ENCODE data around the gene RNF103. TPM values are rescaled to one million over a fixed set of nuclear protein-coding genes. Genes with fewer than 3 reads are reported as not detected.

Gene RNF103
- total RNA-seq, 2 donors from 2014 or later: 11.9 to 17.9 TPM

DNA sequence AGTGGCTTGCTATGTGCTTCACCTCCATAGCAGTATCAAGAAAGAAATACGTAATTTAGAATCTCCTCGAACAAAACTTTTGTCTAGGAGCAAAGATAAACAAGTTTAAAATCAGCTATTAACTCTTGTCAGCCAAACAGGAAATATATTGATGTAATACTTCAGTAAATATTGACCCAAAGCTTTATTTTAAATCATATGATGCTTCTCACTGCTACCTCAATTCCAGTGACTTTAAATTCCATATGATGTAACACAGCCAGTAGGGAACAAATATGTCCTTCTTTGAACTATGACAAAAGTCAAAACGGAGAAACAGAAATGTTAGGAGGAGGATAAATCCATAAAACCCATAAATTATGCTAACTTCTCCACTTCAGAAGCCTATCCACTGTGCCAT, 7.2 kb downstream of the RNF103 start:
- Mint-ChIP-seq H3K9me3 (no peaks in the 10 kb centered on the region), H3K4me1 (peaks cover 9% of the 10 kb centered on the region), H3K27ac (no peak overlapping the region), H3K4me3 (no peak overlapping the region), H3K36me3 (ENCODE audit: low read depth) (peaks cover 47% of the 10 kb centered on the region), H3K27me3 (ENCODE audit: insufficient read depth) (no peaks in the 10 kb centered on the region)
- DNase-seq: no peak
- peaks cover 41% of the 10 kb centered on the region for H3K36me3 ChIP-seq (ENCODE audit: control insufficient read depth, insufficient read depth, low read length)
- 90% methylated on average over 3 of the region's 3 CpGs; no CpG with 5 or more reads in 1 of the 2 experiments for WGBS, 2 experiments (ENCODE audit: insufficient coverage in 1 of 2, insufficient read length in 1 of 2)
- H3K4me3 ChIP-seq (ENCODE audit: low read length): no peak overlapping the region
- no peak overlapping the region for H3K9ac ChIP-seq (ENCODE audit: extremely low read depth, low read length, poor library complexity, severe bottlenecking)
- H3K27me3 ChIP-seq (ENCODE audit: control insufficient read depth, insufficient read depth, low read length, poor library complexity, severe bottlenecking): no peaks in the 10 kb centered on the region
- TF ChIP-seq CTCF (conservative IDR thresholded peaks at IDR 0.05): no peak
- no peak overlapping the region for H3K27ac ChIP-seq (ENCODE audit: low read depth, low read length)
- peaks cover 2% of the 10 kb centered on the region for H3K4me1 ChIP-seq (ENCODE audit: control insufficient read depth, insufficient read depth, low read length)
- H3K9me3 ChIP-seq (ENCODE audit: control insufficient read depth, low read length): no peaks in the 10 kb centered on the region

- H3K4me1 Mint-ChIP-seq: peaks cover 3% of the 10 kb centered on the region
- no peaks in the 10 kb centered on the region for H3K9me3 ChIP-seq (ENCODE audit: control insufficient read depth, low read length)
- no peak overlapping the region for H3K4me3 ChIP-seq (ENCODE audit: low read length)
- no peak overlapping the region for H3K4me3 Mint-ChIP-seq
- no peak for TF ChIP-seq CTCF (conservative IDR thresholded peaks at IDR 0.05)
- H3K27me3 Mint-ChIP-seq (ENCODE audit: insufficient read depth): no peaks in the 10 kb centered on the region
- no peak overlapping the region for H3K9ac ChIP-seq (ENCODE audit: extremely low read depth, low read length, poor library complexity, severe bottlenecking)
- H3K4me1 ChIP-seq (ENCODE audit: control insufficient read depth, insufficient read depth, low read length): no peaks in the 10 kb centered on the region
- H3K27ac Mint-ChIP-seq: no peak overlapping the region
- DNase-seq: no peak
- peaks cover 47% of the 10 kb centered on the region for H3K36me3 ChIP-seq (ENCODE audit: control insufficient read depth, insufficient read depth, low read length)
- no peaks in the 10 kb centered on the region for H3K9me3 Mint-ChIP-seq
- H3K36me3 Mint-ChIP-seq (ENCODE audit: low read depth): peaks cover 56% of the 10 kb centered on the region
- no peaks in the 10 kb centered on the region for H3K27me3 ChIP-seq (ENCODE audit: control insufficient read depth, insufficient read depth, low read length, poor library complexity, severe bottlenecking)
- no peak overlapping the region for H3K27ac ChIP-seq (ENCODE audit: low read depth, low read length)
Observed at GRCh38 chr2:86615596-86615995, 8.1 kb downstream of the RNF103 start.

DNA sequence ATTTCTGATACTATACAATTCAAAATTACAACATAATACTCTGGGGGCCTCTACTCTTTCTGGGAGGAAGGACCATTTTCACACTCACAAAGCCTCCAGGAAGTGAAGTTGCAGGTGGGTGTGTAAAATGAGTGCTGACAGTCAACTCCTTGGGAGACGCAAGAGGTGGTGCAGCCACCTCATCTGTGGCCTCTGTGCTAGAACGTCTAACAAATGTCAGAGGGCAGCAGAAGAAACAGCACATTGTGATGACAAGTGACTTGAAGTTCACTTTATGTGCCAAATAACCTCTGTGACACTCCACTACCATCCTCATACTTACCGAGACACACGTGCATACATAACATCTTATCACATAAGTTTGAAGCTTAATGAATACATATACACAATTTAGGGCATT, 10.2 kb downstream of the RNF103 start:
- TF ChIP-seq CTCF (conservative IDR thresholded peaks at IDR 0.05): no peak
- Mint-ChIP-seq H3K27me3 (ENCODE audit: insufficient read depth) (no peaks in the 10 kb centered on the region), H3K9me3 (no peaks in the 10 kb centered on the region), H3K27ac (no peak overlapping the region), H3K4me1 (peaks cover 1% of the 10 kb centered on the region), H3K4me3 (no peak overlapping the region), H3K36me3 (ENCODE audit: low read depth) (peaks cover 57% of the 10 kb centered on the region)
- Histone ChIP-seq H3K4me1 (ENCODE audit: control insufficient read depth, insufficient read depth, low read length) (no peaks in the 10 kb centered on the region), H3K27ac (ENCODE audit: low read depth, low read length) (no peak overlapping the region), H3K9me3 (ENCODE audit: control insufficient read depth, low read length) (no peaks in the 10 kb centered on the region), H3K36me3 (ENCODE audit: control insufficient read depth, insufficient read depth, low read length) (peaks cover 48% of the 10 kb centered on the region), H3K4me3 (ENCODE audit: low read length) (no peak overlapping the region), H3K27me3 (ENCODE audit: control insufficient read depth, insufficient read depth, low read length, poor library complexity, severe bottlenecking) (no peaks in the 10 kb centered on the region), H3K9ac (ENCODE audit: extremely low read depth, low read length, poor library complexity, severe bottlenecking) (no peak overlapping the region)
- WGBS, 2 experiments (ENCODE audit: insufficient coverage in 1 of 2, insufficient read length in 1 of 2): 96% methylated on average over 4 of the region's 4 CpGs; no CpG with 5 or more reads in 1 of the 2 experiments
- no peak for DNase-seq

Data from endodermal cell (in vitro differentiated cells).